Measurements from ENCODE around the gene PROB1.
"Not testable (repeated sequence)": the region's sequence is repeated elsewhere in the genome, so short reads cannot be mapped to it uniquely, and the experiment has no call there.

The PROB1 gene
- total RNA-seq: 3.1 to 3.9 reads per million in 2 donors

GRCh38 chr5:139394654-139395566 lies at the start of gene PROB1:
Gene PROB1, minus strand, starts transcription at chr5:139395104. Its CDS starts 23 bp downstream, at chr5:139395081.
- no peak for DNase-seq

GRCh38 chr5:139443831-139444453 lies 49.0 kb upstream of the PROB1 start:
- DNase-seq: no peak

GRCh38 chr5:139440416-139440815 lies 45.5 kb upstream of the PROB1 start:
- DNase-seq: not testable (repeated sequence)

- DNase-seq: peak; percentile 72
Measured at GRCh38 chr5:139439013-139439903, 44.4 kb upstream of the PROB1 start, which contains the start of gene DNAJC18. Gene DNAJC18, minus strand, starts transcription at chr5:139439525. Its CDS starts 80 bp downstream, at chr5:139439445.

GRCh38 chr5:139438707-139439012 lies 43.8 kb upstream of the PROB1 start:
- DNase-seq: no peak

GRCh38 chr5:139435676-139436075 lies 40.8 kb upstream of the PROB1 start:
- DNase-seq: no peak

GRCh38 chr5:139431706-139432105 lies 36.8 kb upstream of the PROB1 start:
- DNase-seq: no peak

- no peak for DNase-seq
Measured at GRCh38 chr5:139430015-139430414, 35.1 kb upstream of the PROB1 start.

GRCh38 chr5:139426203-139426885 lies 31.4 kb upstream of the PROB1 start:
- DNase-seq: no peak

- no peak for DNase-seq
Measured at GRCh38 chr5:139425497-139425896, 30.6 kb upstream of the PROB1 start.

GRCh38 chr5:139422307-139422893 lies 27.5 kb upstream of the PROB1 start:
- DNase-seq: no peak

- DNase-seq: no peak
Measured at GRCh38 chr5:139419226-139420192, 24.6 kb upstream of the PROB1 start.

GRCh38 chr5:139418793-139419192 lies 23.9 kb upstream of the PROB1 start:
- DNase-seq: no peak

- no peak for DNase-seq
Measured at GRCh38 chr5:139417214-139417613, 22.3 kb upstream of the PROB1 start.

GRCh38 chr5:139416651-139417050 lies 21.7 kb upstream of the PROB1 start:
- DNase-seq: no peak

- no peak for DNase-seq
Measured at GRCh38 chr5:139415869-139416268, 21.0 kb upstream of the PROB1 start.

GRCh38 chr5:139415221-139415861 lies 20.4 kb upstream of the PROB1 start:
- DNase-seq: no peak

- no peak for DNase-seq
Measured at GRCh38 chr5:139414581-139415130, 19.8 kb upstream of the PROB1 start.

- no peak for DNase-seq
Measured at GRCh38 chr5:139413963-139414362, 19.1 kb upstream of the PROB1 start.

GRCh38 chr5:139413153-139413552 lies 18.2 kb upstream of the PROB1 start:
- DNase-seq: no peak

Measured in activated gamma-delta T cell (primary cell).